GM21723 (cell line): ENCODE results near the gene LHFPL2.
"Not testable (repeated sequence)": the region's sequence is repeated elsewhere in the genome, so short reads cannot be mapped to it uniquely, and the experiment has no call there.

Experiments used
- ATAC-seq: cut with Tn5 transposase; IDR thresholded peaks from one replicate; pipeline ENCODE4 v1.9.1; 2021; ENCODE audit warnings: mild to moderate bottlenecking, moderate library complexity; ENCODE audit not compliant: unreplicated experiment

LHFPL2 gene

DNA sequence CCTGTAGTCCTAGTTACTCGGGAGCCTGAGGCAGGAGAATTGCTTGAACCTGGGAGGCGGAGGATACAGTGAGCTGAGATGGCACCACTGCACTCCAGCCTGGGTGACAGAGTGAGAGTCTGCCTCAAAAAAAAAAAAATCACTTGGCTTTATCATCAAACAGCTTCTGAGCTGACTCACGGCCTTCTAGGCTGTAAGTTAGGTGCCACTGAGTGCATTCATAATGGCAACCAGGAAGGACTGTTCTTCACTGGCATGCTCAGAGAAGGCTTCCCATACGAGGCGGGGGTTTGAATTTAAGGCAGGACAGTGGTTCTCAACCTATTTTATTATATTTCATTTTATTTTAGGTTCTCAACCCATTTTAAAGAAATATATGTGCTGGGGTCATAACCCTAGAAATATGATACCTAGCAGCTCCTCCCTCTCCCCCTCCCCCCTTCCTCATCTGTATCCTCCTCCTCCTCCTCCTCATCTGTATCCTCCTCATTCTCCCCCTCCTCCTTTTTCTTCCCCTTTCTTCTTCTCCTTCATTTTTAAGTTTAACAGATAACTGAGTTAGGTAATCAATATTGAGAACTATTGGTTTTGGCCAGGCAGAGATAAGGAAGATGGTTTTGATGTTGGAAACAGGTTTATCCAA lies 19.0 kb upstream of the LHFPL2 start:
- ATAC-seq = no peak

DNA sequence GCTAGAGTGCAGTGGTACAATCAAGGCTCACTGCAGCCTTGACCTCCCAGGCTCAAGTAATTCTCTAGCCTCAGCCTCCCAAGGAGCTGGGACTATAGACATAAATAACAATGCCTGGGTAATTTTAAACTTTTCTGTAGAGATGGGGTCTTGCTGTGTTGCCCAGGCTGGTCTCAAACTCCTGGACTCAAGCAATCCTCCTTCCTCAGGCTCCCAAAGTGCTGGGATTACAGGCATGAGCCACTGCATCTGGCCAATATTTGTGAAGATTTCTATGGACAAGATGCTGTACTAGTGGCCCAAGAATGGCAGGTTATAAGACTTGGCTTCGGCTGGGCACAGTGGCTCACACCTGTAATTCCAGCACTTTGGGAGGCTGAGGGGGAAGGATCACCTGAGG lies 18.4 kb upstream of the LHFPL2 start:
- not testable (repeated sequence) for ATAC-seq

DNA sequence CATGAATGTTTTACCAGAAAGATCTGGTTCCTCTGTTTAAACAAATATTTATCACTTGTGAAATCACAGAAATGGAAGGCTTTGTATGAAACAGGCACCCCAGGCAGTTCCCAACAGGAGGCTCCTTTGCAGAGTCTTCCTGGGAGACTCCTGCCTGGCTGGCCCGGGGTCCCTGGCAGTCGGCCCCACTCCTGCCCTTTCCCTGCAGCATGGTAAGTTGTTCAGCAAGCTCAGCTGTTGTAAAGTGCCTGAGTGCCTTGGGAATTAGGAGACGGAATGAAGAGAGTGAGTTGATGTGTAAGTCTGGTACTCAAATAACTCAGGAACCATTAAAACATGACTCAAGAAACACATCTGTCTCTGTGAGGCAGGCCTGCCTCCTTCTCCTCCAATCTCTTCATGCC lies 17.5 kb upstream of the LHFPL2 start:
- no peak for ATAC-seq

DNA sequence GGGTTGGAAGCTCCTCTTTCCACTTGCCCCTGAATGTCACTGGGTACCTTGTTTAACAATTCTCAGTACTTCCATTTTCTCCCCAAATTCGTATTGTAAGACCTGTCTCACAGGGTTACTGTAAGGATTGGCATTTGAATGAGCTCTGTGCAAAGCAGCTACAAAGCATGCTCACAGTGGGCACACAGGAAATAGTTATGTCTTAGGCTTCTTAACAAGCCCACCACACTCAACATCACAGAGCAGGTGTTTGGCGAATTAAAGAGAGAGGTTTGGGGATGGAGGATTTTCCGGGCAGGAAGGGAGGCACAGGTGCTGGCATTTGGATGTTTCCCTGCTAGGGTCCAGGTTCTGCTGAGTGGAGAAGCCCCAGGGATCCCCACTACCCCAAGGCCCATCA lies 17.0 kb upstream of the LHFPL2 start:
- ATAC-seq = no peak

DNA sequence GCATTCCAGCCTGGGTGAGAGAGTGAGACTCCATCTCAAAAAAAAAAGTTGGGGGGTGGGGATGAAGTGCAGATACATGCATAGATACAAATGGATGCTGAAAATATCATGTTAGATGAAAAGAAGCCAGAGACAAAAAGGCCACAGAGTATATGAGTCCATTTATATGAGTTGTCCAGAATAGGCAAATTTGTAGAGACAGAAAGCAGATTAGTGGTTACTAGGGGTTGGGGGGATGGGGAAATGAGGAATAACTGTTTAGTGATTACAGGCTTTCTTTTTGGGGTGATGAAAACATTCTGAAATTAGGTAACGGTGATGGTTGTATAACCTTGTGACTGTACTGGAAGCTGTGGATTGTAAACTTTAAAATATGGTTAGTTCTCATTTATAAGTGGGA lies 13.8 kb upstream of the LHFPL2 start:
- ATAC-seq = peak; percentile 9

DNA sequence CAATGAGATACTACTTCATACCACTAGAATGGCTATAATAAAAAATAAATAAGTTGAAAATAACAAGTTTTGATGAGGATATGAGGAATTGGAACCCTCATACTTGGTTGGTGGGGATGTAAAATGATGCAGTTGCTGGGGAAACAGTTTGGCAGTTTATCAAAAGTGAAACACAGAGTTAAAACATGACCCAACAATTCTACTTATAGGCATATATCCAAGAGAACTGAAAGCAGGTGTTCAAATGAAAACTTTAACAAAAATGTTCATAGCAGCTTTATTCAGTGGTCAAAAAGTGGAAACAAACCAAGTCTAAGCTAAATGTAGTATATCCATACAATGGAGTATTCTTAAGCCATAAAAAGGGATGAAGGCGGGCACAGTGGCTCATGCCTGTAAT lies 13.1 kb upstream of the LHFPL2 start:
- peak; percentile 86 for ATAC-seq

DNA sequence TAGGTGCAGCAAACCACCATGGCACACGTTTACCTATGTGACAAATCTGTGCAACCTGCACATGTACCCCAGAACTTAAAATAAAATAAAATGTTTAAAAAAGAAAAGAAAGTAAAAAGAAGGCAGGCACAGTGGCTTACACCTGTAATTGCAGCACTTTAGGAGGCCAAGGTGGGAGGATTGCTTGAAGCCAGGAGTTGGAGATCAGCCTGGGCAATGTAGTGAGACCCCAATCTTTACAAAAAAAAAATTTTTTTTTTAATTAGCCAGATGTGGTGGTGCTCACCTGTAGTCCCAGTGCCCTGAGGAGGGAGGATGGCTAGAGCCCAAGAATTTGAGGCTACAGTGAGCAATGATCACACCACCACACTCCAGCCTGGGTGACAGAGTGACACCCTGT lies 12.5 kb upstream of the LHFPL2 start:
- ATAC-seq = peak; percentile 15

DNA sequence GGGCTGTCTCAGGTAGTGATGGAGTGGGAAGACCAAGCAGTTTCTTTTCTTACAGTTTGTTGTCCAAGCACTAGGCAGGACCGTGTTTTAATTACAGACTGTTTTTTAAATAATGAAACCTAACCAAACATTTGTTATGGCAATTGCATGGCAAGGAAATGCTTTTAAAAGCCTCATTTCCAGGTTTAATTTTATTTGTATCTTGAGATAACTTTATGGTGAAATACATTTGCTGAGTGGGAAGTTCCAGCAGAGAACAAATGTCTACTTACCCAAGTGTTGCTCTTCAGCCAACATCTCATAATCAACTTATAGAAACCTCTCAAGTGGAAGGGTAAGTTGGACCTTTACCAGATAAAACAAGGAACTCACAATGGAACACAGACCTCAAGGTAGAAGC lies 11.8 kb upstream of the LHFPL2 start:
- ATAC-seq = no peak

DNA sequence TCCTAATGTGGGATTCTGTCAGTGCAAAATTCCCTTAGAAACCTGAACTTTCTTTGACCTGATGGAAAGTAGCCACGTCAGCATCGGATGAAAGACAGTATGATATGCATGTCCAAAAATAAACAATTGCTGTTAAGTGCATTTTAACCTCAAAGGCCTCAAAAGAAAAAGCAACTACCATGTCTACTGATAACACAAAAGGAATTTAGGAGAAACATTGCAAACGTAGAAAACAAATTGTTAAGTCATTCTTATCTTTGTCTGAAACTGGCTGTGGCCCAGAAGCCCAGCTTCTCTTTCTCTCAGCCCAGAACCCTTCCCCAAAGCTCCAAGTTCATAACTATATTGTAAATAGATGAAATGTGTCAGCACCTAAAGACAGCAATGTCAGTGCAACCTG lies 11.1 kb upstream of the LHFPL2 start:
- no peak for ATAC-seq

DNA sequence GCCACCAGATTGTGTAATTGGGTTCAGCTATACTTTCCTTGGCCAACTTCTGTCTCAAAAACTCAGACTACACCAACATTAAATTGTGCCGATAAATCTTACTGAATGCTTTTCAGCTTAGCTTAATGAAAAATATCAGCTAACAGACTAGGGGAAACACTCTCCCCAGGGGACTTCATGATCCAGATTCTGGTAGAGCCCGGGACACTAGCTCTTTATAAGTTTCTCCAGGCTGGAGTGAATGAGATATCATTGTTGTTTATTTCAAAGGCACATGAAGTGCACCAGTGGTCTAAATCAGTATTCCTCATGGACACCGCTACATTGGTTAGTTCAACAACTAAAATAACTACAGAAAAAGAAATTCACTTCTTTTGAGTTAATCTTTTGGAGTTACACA lies 10.5 kb upstream of the LHFPL2 start:
- no peak for ATAC-seq

DNA sequence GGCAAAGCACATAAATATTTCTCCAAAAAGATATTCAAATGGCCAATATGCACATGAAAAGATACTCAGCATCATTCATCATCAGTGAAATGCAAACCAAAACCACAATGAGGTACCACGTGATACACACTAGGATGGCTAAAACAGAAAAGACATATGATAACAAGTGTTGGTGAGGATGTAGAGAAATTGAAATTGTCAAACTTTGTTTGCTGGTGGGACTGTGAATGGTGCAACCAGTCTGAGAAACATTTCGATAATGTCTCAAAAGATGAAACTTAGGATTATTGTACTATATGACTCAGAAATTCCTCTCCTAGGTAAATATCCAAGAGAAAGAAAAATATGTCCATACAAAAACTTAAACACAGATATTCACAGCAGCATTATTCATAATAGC lies 8.6 kb upstream of the LHFPL2 start:
- no peak for ATAC-seq

DNA sequence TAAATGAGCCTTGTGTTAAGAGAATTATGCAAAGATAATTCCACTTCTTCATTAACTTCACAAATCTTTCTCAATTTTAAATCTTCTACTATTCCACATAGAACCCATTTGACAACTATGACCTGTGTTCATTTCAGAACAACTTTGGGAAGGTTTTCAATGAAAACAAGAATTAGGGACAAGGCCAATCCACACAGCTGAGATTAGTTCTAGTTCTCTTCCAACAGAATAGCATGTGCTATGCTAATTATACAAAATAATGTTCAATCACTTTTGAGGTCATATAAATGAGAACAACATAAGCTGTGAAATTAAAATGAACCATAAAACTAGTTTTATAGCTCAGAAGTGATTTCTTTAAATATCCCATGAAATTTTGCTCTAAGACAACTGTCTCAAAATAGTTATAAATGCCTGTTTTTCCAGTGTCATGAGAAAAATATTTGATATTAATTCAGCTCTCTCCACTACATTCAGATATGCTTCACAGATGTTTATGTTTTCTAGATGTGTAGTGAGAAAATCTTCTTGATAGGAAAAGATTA lies 7.2 kb upstream of the LHFPL2 start:
- ATAC-seq = no peak

DNA sequence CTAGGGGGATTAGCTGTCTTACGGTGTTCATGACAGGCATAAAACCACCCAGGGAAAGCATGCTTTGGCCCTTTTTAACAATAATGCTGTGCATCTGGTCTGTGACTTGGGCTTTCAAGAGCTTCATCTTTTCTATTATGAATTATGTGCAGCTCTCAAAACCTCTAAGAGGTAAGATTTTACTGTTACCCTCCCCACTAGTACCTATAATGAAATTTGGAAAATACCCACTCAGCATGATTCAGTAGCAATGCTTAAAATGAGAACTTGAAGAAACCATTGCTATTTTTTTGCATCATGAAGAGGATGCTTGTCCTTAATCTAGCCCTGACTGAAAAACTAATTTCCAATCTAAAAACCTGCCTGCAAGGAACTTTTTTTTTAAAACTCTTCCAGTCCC lies 5.8 kb upstream of the LHFPL2 start:
- ATAC-seq = no peak

DNA sequence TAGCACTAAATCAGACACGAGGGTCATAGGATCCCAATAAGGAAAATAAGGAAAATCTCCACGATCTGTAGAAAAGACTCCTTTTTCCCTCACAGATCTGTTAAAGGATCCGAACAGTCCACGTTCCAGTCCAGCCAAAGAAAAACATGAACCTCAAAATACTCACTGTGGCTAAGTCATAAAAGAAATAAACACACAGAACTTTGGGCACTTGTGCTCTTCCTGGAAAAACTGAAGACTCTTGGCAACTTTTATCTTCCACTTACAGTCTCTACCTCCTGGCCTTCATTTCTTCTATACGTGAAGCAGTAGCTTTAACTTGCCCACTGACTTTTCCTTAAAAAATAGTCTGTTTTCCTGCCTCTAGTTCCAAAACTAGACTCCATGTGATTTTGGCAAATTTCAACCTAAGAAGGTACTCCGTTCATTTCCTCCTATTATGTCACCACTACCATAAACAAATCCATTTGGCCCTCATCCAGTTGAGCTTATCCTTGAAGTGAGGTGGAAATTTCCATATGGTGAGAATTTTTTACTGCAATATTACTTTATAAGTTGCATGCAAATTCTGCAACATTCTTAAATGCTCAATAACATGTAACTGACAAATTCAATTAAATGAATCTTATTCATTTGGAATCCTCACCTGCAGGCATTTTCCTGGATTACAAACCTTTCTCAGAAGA lies 5.3 kb upstream of the LHFPL2 start:
- ATAC-seq = no peak

DNA sequence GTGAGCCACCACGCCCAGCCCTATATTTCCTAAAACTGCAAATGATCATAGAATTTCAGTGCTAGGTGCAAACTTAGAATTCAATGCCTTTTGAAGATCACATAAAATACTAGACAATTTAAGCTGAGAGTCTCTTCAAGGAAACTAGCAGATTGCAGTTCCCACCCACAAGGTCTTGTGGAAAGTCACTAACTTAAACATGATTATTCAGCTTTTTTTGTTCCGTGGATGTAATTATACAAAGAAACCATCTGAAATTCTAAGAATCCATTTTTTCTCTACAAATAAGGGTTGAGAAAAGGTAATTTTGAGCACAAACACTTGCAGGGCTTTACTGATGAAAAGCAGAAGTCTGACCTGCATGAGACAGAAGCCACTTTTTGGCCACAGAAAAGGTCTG lies 4.5 kb upstream of the LHFPL2 start:
- ATAC-seq = no peak

DNA sequence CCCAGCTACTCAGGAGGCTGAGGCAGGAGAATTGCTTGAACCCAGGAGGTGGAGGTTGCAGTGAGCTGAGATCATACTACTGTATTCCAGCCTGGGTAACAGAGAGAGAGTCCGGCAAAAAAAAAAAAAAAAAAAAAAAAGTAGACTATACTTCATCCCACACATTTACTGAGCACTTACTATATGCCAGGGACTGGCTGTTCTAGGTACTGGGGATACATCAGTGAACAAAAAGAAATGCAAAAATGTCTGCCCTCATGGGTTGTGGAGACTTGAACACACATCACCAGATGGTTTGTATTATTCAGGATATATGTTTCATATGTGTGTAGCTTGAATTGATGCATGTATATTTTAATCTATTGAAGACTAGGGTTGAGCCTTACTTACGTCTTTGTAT lies 2.9 kb upstream of the LHFPL2 start:
- ATAC-seq = no peak

DNA sequence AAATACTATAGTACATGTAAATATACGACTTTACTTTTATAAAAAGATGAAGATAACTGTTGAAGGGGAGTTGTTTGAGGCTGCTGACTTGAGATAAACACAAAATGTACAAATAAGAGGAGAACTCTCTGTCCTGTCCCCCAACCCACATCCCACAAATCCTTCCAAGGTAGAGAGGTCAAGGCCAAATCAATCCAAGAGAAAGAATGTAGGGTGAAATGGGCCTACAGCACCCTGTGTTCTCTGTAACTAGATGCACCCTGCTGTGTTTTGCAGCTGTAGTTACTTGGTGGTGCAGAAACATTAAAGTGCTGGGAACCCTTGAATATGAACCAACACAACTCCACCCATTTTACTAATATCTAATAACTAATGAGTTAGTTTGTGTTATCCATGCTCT lies 2.0 kb upstream of the LHFPL2 start:
- no peak for ATAC-seq

DNA sequence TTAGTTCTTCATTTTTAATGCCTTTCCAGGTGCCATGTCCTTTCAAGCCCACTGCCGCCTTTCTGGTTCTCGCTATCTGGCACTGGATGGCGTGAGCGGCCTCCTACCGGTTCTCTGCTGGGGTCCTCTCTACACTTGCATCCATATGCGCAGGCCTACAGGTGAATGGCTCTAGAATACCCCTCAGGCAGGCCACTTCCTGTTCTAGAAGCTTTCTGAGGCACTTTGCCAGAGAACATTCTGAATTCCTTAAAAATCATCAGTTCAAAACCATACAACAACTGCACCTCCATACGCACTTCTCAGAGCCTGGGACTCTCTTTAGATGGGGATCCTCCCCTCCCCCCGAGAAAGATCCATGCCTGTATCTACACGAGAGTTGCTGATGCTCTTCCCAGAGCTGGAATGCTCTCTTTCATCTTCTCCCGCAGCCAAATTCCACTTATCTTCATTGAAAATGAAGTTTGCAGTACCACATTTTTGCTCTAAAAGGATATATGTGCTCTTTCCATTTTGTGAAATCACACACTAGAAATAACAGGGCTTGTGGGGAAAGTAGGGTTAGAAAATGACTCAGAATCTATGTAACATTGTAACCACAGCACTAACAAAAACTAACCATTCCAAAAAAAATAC lies 1.4 kb upstream of the LHFPL2 start:
- no peak for ATAC-seq

DNA sequence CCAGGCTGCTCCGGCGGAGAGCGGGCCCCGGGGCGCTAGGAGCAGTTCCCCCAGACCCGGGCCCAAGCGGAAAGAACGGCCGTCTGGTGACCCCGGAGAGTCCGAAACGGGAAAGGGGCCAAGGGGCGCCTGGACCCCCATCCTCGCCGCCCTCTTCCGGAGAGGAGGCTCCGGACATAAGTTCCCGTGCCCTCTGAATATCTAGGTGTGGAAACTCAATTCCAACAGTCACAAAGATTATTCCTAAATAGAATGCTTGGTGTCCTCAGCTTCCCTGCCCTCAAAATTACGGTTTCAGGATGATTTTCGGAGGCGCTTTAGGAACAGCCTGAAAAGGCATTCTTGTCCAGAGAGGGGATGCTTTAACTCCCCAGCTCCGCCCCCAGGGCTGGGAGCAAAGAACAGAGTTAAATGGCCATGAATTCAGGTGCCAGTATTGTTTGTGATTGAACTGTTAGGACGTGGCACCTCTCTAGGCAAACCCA lies 681 bp upstream of the LHFPL2 start:
- no peak for ATAC-seq

DNA sequence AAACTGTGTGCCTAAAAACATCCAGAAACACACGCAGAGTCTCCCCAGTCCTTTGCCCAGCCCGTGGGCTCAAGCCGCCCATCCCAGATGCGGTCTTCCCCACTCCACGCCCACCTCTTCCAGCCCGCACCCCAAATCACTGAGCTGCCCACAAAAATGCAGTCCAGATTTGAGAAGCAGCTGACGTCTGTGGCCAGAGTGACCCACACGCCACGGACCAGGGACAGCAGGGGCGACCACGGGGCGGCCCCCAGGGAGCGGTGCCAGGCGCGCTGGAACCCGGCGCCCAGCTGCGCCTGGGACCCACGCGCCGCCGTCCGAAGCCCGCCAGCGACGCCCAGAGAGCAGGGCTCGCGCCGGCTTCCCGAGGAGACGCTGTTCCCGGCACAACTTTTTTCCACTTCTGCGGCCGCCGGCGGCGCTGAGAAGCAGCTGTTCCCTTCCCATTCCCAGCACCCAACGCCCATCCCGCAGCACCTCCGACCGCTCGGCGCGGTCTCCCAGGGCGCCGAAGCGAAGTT lies 674 bp downstream of the LHFPL2 start:
- ATAC-seq = peak; percentile 40

DNA sequence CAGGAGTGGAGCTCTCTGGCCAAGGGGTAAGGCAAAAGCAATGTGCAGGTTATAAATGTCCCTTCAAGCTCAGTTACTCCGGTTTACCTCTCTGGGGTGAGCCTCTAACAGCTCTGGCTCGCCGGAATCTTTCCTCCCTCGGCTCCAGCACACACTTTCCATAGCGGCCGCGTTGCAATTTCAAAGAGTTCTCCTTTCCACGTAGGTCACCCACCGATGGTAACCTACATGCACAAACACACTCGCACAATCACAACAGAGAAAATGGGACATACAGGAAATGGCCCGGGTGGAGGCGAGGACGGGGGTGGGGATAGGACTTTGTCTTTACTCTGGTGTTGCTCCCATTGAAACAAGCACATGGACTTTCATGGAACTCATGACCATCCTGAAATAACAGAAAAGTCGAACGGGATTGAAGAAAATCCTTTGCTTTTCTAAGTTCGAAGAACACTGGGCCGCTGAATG lies 1.2 kb downstream of the LHFPL2 start:
- no peak for ATAC-seq
